GM12878 (cell line): ENCODE data around the gene WIPF2.

Source experiments
- HDAC2 ChIP-seq: fragments of 200-600 bp; sonication (generic); IDR thresholded peaks from 2 replicates; pipeline ENCODE4 v1.6.1; 2017
- RUNX3 ChIP-seq: IDR thresholded peaks from 2 replicates; pipeline ENCODE4 v1.6.1; 2012; ENCODE audit warnings: low read length, inconsistent platforms
- TAF1 ChIP-seq: IDR thresholded peaks from 2 replicates; pipeline ENCODE4 v1.6.1; 2011; ENCODE audit warnings: mild to moderate bottlenecking, low read depth, low read length, borderline replicate concordance
- TF ChIP-seq, protein P1 (sequence below), 3 experiments: IDR thresholded peaks in 2 of 3; conservative IDR thresholded peaks in 1 of 3; 2 replicates each; pipeline ENCODE4 v1.5.1; 2011; ENCODE audit warnings: low read depth in 3 of 3, low read length in 3 of 3, mild to moderate bottlenecking in 3 of 3, control low read depth in 2 of 3, moderate library complexity in 2 of 3, inconsistent platforms in 1 of 3, mixed read lengths in 1 of 3; ENCODE audit not compliant: control insufficient read depth in 2 of 3, insufficient read depth in 1 of 3; ENCODE audit errors: extremely low read depth in 1 of 3

DNA sequence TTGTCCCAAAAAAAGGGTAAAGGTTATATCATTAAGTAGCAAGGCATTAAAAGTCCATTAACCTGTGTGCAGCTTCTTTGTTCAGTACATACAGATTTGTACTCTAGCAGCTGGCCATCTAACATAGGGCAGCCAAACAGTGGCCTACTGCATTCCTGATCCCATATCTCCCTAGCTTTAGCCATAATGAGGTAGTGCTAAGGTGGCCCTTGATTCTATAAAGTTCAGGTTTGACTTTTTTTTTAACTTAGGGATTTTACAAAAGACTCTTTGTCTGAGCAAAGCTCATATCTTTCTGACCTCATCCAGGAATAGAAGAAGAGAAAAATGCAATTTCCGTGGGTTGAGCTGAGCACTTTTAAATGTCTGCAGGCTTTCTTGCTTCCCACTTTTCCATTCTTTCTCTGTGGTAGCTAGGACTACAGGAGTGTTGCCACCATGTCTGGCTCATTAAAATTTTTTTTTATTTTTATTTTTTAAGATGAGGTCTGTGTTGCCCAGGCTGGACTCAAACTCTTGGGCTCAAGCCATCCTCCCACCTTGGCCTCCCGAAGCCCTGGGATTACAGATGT, 49.1 kb downstream of the WIPF2 start:
- TF ChIP-seq, protein P1, sequence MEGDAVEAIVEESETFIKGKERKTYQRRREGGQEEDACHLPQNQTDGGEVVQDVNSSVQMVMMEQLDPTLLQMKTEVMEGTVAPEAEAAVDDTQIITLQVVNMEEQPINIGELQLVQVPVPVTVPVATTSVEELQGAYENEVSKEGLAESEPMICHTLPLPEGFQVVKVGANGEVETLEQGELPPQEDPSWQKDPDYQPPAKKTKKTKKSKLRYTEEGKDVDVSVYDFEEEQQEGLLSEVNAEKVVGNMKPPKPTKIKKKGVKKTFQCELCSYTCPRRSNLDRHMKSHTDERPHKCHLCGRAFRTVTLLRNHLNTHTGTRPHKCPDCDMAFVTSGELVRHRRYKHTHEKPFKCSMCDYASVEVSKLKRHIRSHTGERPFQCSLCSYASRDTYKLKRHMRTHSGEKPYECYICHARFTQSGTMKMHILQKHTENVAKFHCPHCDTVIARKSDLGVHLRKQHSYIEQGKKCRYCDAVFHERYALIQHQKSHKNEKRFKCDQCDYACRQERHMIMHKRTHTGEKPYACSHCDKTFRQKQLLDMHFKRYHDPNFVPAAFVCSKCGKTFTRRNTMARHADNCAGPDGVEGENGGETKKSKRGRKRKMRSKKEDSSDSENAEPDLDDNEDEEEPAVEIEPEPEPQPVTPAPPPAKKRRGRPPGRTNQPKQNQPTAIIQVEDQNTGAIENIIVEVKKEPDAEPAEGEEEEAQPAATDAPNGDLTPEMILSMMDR (IDR thresholded peaks at IDR 0.05 in 2 of 3, conservative IDR thresholded peaks at IDR 0.05 in 1 of 3; ENCODE audit: control insufficient read depth in 2 of 3, extremely low read depth in 1 of 3, insufficient read depth in 1 of 3, low read depth in 3 of 3, low read length in 3 of 3): no peak
- TF ChIP-seq HDAC2 (no peak), TAF1 (no peak), RUNX3 (no peak)
